Parathyroid adenoma (tissue), 2 donors: ENCODE measurements around the gene GORASP2.

Experiments used
- H2AFZ ChIP-seq: fragments of 300-600 bp; sonication (generic); one replicate; pipeline ENCODE4 v1.7.0; 2017; ENCODE audit warnings: antibody characterized with exemption, mild to moderate bottlenecking
- H3K27ac ChIP-seq: fragments of 300-600 bp; sonication (generic); one replicate; pipeline ENCODE4 v1.7.0; 2017
- H3K27me3 ChIP-seq: fragments of 300-600 bp; sonication (generic); one replicate; pipeline ENCODE4 v1.7.0; 2017; ENCODE audit warnings: low read length; ENCODE audit not compliant: control insufficient read depth, insufficient read depth
- H3K36me3 ChIP-seq: fragments of 300-600 bp; sonication (generic); one replicate; pipeline ENCODE4 v1.7.0; 2017; ENCODE audit warnings: low read length; ENCODE audit not compliant: control insufficient read depth, insufficient read depth
- H3K4me1 ChIP-seq: fragments of 300-600 bp; sonication (generic); one replicate; pipeline ENCODE4 v1.7.0; 2017; ENCODE audit warnings: control low read depth
- H3K4me2 ChIP-seq: fragments of 300-600 bp; sonication (generic); one replicate; pipeline ENCODE4 v1.7.0; 2017; ENCODE audit warnings: low read length
- H3K4me3 ChIP-seq: fragments of 300-600 bp; sonication (generic); one replicate; pipeline ENCODE4 v1.7.0; 2017; ENCODE audit warnings: low read depth, low read length
- H3K79me2 ChIP-seq: fragments of 300-600 bp; sonication (generic); one replicate; pipeline ENCODE4 v1.7.0; 2017; ENCODE audit warnings: control low read depth
- H3K9ac ChIP-seq: fragments of 300-600 bp; sonication (generic); one replicate; pipeline ENCODE4 v1.7.0; 2017; ENCODE audit warnings: mild to moderate bottlenecking
- H3K9me3 ChIP-seq: fragments of 300-600 bp; sonication (generic); one replicate; pipeline ENCODE4 v1.7.0; 2017; ENCODE audit warnings: low read length; ENCODE audit not compliant: control insufficient read depth
- CTCF ChIP-seq: fragments of 300-600 bp; sonication (generic); IDR thresholded peaks from one replicate; pipeline ENCODE4 v1.7.0; 2017; ENCODE audit warnings: antibody characterized with exemption, mild to moderate bottlenecking
- donor health status: primary hyperparathyroidism.

Gene GORASP2

GRCh38 chr2:170942615-170943014 is 13.6 kb downstream of the GORASP2 start:
- H3K27me3 ChIP-seq, result no peaks in the 10 kb centered on the region
- TF ChIP-seq CTCF, result no peak
- H3K36me3 ChIP-seq, result no peaks in the 10 kb centered on the region
- H3K27ac ChIP-seq, result no peak overlapping the region
- peaks cover 7% of the 10 kb centered on the region for H3K4me1 ChIP-seq
- H3K4me3 ChIP-seq, result no peak overlapping the region
- H3K9ac ChIP-seq, result no peak overlapping the region
- no peaks in the 10 kb centered on the region for H3K9me3 ChIP-seq
- H2AFZ ChIP-seq, result no peak overlapping the region
- H3K79me2 ChIP-seq, result peaks cover 34% of the 10 kb centered on the region
- H3K4me2 ChIP-seq, result no peak overlapping the region

GRCh38 chr2:170943041-170943440 is 14.0 kb downstream of the GORASP2 start:
- no peak overlapping the region for H2AFZ ChIP-seq
- H3K27me3 ChIP-seq, result no peaks in the 10 kb centered on the region
- H3K79me2 ChIP-seq, result peaks cover 33% of the 10 kb centered on the region
- H3K4me1 ChIP-seq, result peaks cover 7% of the 10 kb centered on the region
- no peak overlapping the region for H3K4me2 ChIP-seq
- no peaks in the 10 kb centered on the region for H3K36me3 ChIP-seq
- no peak overlapping the region for H3K9ac ChIP-seq
- H3K4me3 ChIP-seq, result no peak overlapping the region
- no peaks in the 10 kb centered on the region for H3K9me3 ChIP-seq
- TF ChIP-seq CTCF, result no peak
- H3K27ac ChIP-seq, result no peak overlapping the region

- peaks cover 7% of the 10 kb centered on the region for H3K4me1 ChIP-seq
- no peak overlapping the region for H3K9ac ChIP-seq
- no peak for TF ChIP-seq CTCF
- H3K79me2 ChIP-seq, result peaks cover 33% of the 10 kb centered on the region
- H3K4me2 ChIP-seq, result peak overlapping the region; percentile 31
- no peak overlapping the region for H2AFZ ChIP-seq
- no peak overlapping the region for H3K27ac ChIP-seq
- no peak overlapping the region for H3K4me3 ChIP-seq
- no peaks in the 10 kb centered on the region for H3K36me3 ChIP-seq
- no peaks in the 10 kb centered on the region for H3K9me3 ChIP-seq
- no peaks in the 10 kb centered on the region for H3K27me3 ChIP-seq
Observed at GRCh38 chr2:170943596-170943995, 14.5 kb downstream of the GORASP2 start.

GRCh38 chr2:170944545-170944944 is 15.5 kb downstream of the GORASP2 start:
- Histone ChIP-seq H3K4me2 (peak overlapping the region; percentile 31), H2AFZ (no peak overlapping the region), H3K9ac (no peak overlapping the region), H3K27ac (peak overlapping the region; percentile 15), H3K79me2 (peaks cover 34% of the 10 kb centered on the region), H3K36me3 (no peaks in the 10 kb centered on the region), H3K4me1 (peaks cover 7% of the 10 kb centered on the region), H3K9me3 (no peaks in the 10 kb centered on the region), H3K27me3 (no peaks in the 10 kb centered on the region), H3K4me3 (peak overlapping the region; percentile 28)
- no peak for TF ChIP-seq CTCF

GRCh38 chr2:170949415-170949814 is 20.4 kb downstream of the GORASP2 start:
- Histone ChIP-seq H3K27ac (no peak overlapping the region), H3K4me3 (no peak overlapping the region), H3K4me2 (no peak overlapping the region), H3K4me1 (peaks cover 5% of the 10 kb centered on the region), H3K36me3 (no peaks in the 10 kb centered on the region), H3K9me3 (no peaks in the 10 kb centered on the region), H3K9ac (no peak overlapping the region), H2AFZ (no peak overlapping the region), H3K27me3 (no peaks in the 10 kb centered on the region), H3K79me2 (peaks cover 28% of the 10 kb centered on the region)
- TF ChIP-seq CTCF, result no peak
